Stimulated activated CD4-positive, alpha-beta T cell treated with anti-CD3 and anti-CD28 coated beads, Interleukin-12 subunit alpha, Interleukin-12 subunit beta, amount 100 ng/mL, for 24 hours (primary cell): ENCODE data around the gene FAM83B.
"Not testable (repeated sequence)": the region's sequence is repeated elsewhere in the genome, so short reads cannot be mapped to it uniquely, and the experiment has no call there.

ENCODE experiments used
- DNase-seq, 2 experiments: peaks; one replicate each; pipeline ENCODE4 v3.0.0-alpha.2; 2020; ENCODE audit warnings: low read depth in 2 of 2

The FAM83B gene

GRCh38 chr6:54846243-54846856 lies at the start of gene FAM83B:
FAM83B (plus strand) TSS chr6:54846771; CDS start chr6:54870247, 23,476 bp downstream.
- DNase-seq, result no peak

- not testable (repeated sequence) for DNase-seq
Observed at GRCh38 chr6:54796918-54797317, 49.7 kb upstream of the FAM83B start.

- DNase-seq, result no peak
Observed at GRCh38 chr6:54800050-54800600, 46.4 kb upstream of the FAM83B start.

DNA sequence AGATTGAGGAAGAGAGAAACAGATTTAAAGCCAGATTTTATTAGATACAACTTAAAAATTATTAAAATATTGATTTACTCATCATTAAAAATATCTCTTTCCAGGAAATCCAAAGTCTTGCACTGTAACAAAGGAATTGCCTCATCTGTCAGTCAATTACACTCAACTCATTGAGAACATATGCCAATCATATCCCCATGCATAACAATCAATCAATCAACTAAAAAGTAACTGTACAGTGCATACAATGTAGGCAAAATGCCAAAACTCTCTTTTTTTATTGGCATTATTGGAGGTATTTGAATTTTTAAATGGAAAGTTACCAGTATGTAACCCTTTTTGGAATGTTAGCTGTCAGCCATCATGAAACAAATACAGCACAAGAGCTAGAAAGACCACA lies 45.3 kb upstream of the FAM83B start:
- no peak for DNase-seq

GRCh38 chr6:54801669-54802068 lies 44.9 kb upstream of the FAM83B start:
- DNase-seq, result no peak

DNA sequence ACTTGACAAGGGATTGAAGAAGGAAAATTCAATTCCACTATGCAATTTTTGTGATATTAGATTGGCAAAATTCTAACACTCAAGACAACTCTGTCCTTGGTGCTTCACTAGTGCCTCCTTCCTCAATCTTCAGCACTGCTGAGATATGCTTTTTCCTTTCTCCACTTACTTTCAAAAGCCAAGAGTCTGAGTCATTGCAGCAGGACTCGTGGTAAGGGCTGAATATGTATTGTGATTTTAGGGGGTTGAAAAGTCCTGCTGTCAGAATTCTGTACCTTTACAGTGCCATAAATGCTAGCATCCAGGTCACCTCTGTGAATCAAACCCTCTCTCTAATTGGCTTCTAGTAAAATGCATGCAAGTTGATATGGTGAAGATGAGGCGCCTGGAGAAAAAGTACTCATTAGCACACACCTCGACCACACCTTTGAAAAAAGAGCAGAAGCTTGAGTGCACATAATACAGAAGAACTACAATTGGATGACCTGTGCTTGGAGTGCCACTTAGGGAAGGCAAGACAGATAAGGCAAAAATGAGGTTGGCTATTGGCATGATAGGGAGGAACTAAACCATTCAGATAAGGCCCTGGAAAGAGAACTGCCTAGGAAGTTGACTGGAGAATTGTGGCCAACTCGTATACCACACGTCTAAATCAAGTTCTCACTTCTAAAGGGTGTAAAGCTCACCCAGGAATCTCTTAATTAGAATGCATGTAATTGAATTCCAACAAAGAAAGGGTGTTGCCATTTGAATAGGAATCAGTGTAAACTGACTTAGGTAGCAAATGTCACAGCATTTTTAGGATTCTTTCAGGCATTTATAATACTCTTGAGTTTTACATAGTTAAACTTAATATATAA lies 43.6 kb upstream of the FAM83B start:
- no peak for DNase-seq

GRCh38 chr6:54805077-54805476 lies 41.5 kb upstream of the FAM83B start:
- DNase-seq, result no peak

GRCh38 chr6:54810147-54810546 lies 36.4 kb upstream of the FAM83B start:
- DNase-seq, result no peak

DNA sequence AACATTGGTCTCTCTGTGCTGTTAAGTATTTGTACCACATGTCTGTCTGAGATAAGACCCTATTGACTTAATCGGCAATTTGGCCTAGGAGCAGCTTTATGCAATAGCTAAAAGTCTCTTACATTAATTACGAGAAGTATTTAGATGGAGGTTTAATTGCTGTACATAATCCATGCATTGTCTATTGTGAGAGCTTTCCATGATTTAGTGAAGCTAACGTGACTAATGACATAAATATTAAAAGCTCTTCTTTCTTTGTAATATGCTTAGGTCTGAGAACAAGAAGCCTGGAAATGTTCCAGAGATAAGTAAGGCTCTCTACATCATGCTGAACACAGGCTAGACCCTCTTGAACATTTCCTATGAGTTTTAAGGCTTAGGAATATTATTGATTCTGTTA lies 32.7 kb upstream of the FAM83B start:
- no peak for DNase-seq

- DNase-seq, result no peak
Observed at GRCh38 chr6:54817236-54817635, 29.3 kb upstream of the FAM83B start.

DNA sequence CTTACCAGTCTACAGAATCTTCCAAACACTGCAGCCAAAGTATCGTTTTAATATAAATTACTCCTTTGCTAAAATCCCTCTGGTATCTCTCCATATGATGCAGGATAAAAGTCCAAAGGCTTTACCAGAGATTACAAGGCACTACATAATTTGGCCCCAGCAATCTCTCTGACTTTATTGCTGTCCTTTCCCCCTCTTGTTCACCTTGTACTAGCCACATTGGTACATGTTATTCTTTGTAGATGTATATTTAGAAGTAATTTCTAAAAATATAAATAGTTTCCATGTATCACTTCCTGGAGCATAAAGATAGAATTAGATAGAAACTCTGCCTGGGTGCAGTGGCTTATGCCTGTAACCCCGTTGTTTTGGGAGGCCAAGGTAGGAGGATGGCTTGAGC lies 28.7 kb upstream of the FAM83B start:
- no peak for DNase-seq

- DNase-seq, result not testable (repeated sequence)
Observed at GRCh38 chr6:54824225-54824624, 22.3 kb upstream of the FAM83B start.

DNA sequence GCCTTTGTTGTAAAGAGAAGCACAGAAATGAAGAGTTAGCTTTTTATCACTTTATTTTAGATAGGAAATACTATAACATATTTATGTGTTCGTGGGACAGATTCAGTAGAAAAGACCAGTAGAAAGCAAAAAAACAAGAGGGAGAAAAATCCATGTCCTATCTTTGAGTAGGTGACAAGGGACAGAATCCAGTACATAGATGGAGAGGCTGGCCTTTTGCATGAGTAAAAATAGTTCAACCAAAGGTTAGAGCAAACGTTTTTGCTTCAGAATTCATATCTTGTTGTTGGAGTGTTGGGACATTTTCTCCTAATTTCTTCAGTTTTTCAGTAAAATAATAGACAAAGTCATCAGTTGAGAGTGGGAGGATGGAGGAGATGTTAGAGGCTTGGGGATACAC lies 19.6 kb upstream of the FAM83B start:
- no peak for DNase-seq

DNA sequence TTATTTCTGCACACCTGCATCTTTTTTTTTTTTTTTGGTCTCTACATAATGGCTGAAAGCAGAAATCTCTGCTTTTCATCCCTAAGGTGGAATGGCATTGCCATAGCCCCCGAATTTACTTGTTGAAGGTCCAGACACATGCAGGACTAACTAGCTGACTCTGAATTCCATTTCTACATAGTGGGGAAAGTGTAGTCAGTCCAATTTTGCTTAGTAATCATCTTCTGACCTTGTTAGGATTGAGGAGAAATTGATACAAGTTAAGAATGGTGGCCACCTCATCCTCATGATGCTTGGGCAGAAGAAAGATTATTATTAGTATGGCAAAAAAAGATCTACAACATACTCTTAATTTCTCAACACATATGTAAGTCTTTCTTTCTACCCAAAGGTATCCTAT lies 16.4 kb upstream of the FAM83B start:
- DNase-seq, result no peak

- no peak for DNase-seq
Observed at GRCh38 chr6:54835176-54835575, 11.4 kb upstream of the FAM83B start.

DNA sequence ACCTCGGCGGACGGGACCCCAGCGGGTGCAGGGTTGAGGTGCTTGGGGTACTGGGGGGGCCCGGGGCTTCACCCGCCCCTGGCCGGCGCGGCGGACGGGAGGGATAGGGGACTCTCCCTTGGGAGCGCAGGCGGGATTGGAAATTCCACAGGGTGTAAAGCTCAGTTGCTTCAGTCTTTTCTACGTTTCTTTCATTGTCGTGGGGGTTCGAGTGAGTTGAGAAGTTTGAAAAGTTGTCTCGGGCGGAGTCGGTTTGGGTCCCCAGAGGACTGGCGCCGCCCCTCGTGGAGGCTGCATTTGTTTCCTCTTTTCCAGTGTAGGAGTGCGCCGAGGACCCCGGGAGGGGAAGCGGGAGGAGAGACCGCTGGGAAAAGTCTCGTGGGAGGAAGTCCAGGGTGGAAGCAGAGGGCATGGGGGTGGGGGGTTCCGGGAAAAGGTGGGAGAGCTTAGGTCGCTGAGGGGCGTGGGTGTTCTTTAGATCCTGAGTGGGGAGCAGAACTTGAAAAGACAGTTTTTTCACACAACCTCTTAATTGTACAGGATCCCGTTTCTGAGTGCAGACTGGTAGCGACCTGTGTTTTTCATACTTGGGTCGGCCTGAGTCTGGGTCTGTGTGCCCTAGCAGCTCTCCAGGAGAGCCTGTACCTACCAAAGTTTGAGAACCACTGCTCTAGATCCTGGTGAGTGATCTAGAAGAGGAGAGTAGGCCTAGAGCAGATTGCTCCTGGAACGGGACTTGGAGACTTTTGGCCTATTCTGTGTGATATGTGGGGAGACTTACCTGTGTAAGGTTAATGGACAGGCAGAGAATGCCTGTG lies 495 bp downstream of the FAM83B start:
- no peak for DNase-seq

- no peak for DNase-seq
Observed at GRCh38 chr6:54847799-54848597, 1.4 kb downstream of the FAM83B start.

- DNase-seq, result no peak
Observed at GRCh38 chr6:54850114-54850513, 3.5 kb downstream of the FAM83B start.

GRCh38 chr6:54856129-54856528 lies 9.6 kb downstream of the FAM83B start:
- no peak for DNase-seq

DNA sequence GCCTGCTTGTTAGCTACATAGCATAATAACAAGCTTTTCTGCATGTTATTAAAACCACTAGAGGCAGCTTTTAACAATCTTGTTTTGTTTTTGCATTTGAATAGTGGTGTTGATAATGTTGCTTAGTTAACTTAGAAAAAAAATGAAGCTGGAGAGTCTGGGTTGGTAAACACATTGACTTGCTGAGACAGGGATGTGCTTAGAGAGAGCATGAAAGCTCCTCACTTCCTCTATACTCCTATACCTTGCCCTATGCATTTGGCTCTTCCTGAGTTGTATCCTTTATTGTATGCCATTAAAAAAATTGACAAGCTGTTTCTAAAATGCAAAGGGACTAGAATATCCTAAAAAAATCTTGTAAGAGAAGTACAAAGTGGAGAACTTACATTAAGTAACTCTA lies 13.6 kb downstream of the FAM83B start:
- DNase-seq, result no peak

- DNase-seq, result no peak
Observed at GRCh38 chr6:54860739-54861138, 14.2 kb downstream of the FAM83B start.
